ENCODE results near the gene PLEK2. TPM values are rescaled to one million over a fixed set of nuclear protein-coding genes. Genes with fewer than 3 reads are reported as not detected.
"Not testable (repeated sequence)": the region's sequence is repeated elsewhere in the genome, so short reads cannot be mapped to it uniquely, and the experiment has no call there.

Gene PLEK2
- total RNA-seq, 1 experiment from 2014 or later = 1.3 TPM

GRCh38 chr14:67372833-67373232 is 39.1 kb downstream of the PLEK2 start:
- in situ Hi-C loops (cut with HindIII; ENCODE audit: low sequenced_read_pairs) = no loop called here
- DNase-seq (ENCODE audit: low spot score) = no peak

- in situ Hi-C loops (cut with HindIII; ENCODE audit: low sequenced_read_pairs) = no loop called here
- no peak for DNase-seq (ENCODE audit: low spot score)
These were observed 40.5 kb downstream of the PLEK2 start for GRCh38 chr14:67371247-67372148.

GRCh38 chr14:67370830-67371229 is 41.1 kb downstream of the PLEK2 start:
- in situ Hi-C loops (cut with HindIII; ENCODE audit: low sequenced_read_pairs) = no loop called here

GRCh38 chr14:67365476-67365875 is 46.5 kb downstream of the PLEK2 start:
- in situ Hi-C loops (cut with HindIII; ENCODE audit: low sequenced_read_pairs) = no loop called here

More at GRCh38 chr14:67370830-67371229, 41.1 kb downstream of the PLEK2 start:
- DNase-seq (ENCODE audit: low spot score) = no peak

GRCh38 chr14:67360470-67361206 is 51.3 kb downstream of the PLEK2 start:
- in situ Hi-C loops (cut with HindIII; ENCODE audit: low sequenced_read_pairs) = no loop called here
- no peak for DNase-seq (ENCODE audit: low spot score)

More at GRCh38 chr14:67365476-67365875, 46.5 kb downstream of the PLEK2 start:
- DNase-seq (ENCODE audit: low spot score) = no peak

GRCh38 chr14:67359775-67360469 is 52.0 kb downstream of the PLEK2 start, which contains the start of the genes ATP6V1D and EIF2S1:
TSS of gene ATP6V1D (minus strand) at chr14:67359804. CDS start at chr14:67359698, 106 bp downstream.
TSS of gene EIF2S1 (plus strand) at chr14:67360328. CDS start at chr14:67364768, 4,440 bp downstream.
- peak; percentile 99 for DNase-seq (ENCODE audit: low spot score)
- in situ Hi-C loops (cut with HindIII; ENCODE audit: low sequenced_read_pairs) = no loop called here

GRCh38 chr14:67358924-67359774 is 52.8 kb downstream of the PLEK2 start:
- in situ Hi-C loops (cut with HindIII; ENCODE audit: low sequenced_read_pairs) = no loop called here
- no peak for DNase-seq (ENCODE audit: low spot score)

- in situ Hi-C loops (cut with HindIII; ENCODE audit: low sequenced_read_pairs) = no loop called here
- DNase-seq (ENCODE audit: low spot score) = no peak
These were observed 54.0 kb downstream of the PLEK2 start for GRCh38 chr14:67357969-67358354.

- in situ Hi-C loops (cut with HindIII; ENCODE audit: low sequenced_read_pairs) = no loop called here
These were observed 54.6 kb downstream of the PLEK2 start for GRCh38 chr14:67357186-67357968.

GRCh38 chr14:67352055-67352454 is 59.9 kb downstream of the PLEK2 start:
- DNase-seq (ENCODE audit: low spot score) = no peak
- in situ Hi-C loops (cut with HindIII; ENCODE audit: low sequenced_read_pairs) = no loop called here

More at GRCh38 chr14:67357186-67357968, 54.6 kb downstream of the PLEK2 start:
- no peak for DNase-seq (ENCODE audit: low spot score)

- in situ Hi-C loops (cut with HindIII; ENCODE audit: low sequenced_read_pairs) = no loop called here
- no peak for DNase-seq (ENCODE audit: low spot score)
These were observed 66.4 kb downstream of the PLEK2 start for GRCh38 chr14:67345583-67345982.

- in situ Hi-C loops (cut with HindIII; ENCODE audit: low sequenced_read_pairs) = no loop called here
These were observed 68.2 kb downstream of the PLEK2 start for GRCh38 chr14:67343601-67344230.

GRCh38 chr14:67341231-67341630 is 70.7 kb downstream of the PLEK2 start:
- in situ Hi-C loops (cut with HindIII; ENCODE audit: low sequenced_read_pairs); DNase-seq (ENCODE audit: low spot score): not testable (repeated sequence)

More at GRCh38 chr14:67343601-67344230, 68.2 kb downstream of the PLEK2 start:
- DNase-seq (ENCODE audit: low spot score) = no peak

Other genes with a start within 250 kb of the PLEK2 start
- gene GARIN2, start 222.7 kb downstream of the PLEK2 start, total RNA-seq (2014; rRNA removed; shearing (Covaris generic)) = not detected in 2 replicates
- gene PALS1, start 170.7 kb downstream of the PLEK2 start, total RNA-seq (2014; rRNA removed; shearing (Covaris generic)) = 10.2 and 35.5 TPM in 2 replicates
- gene ATP6V1D, start 52.4 kb downstream of the PLEK2 start, total RNA-seq (2014; rRNA removed; shearing (Covaris generic)) = 158 and 168 TPM in 2 replicates
- gene EIF2S1, start 51.8 kb downstream of the PLEK2 start, total RNA-seq (2014; rRNA removed; shearing (Covaris generic)) = 347 and 407 TPM in 2 replicates
- 0.18 and 0.41 TPM in 2 replicates for gene TMEM229B, start 76.6 kb upstream of the PLEK2 start, total RNA-seq (2014; rRNA removed; shearing (Covaris generic))
- 4.8 and 8.6 TPM in 2 replicates for gene PLEKHH1, start 121.1 kb upstream of the PLEK2 start, total RNA-seq (2014; rRNA removed; shearing (Covaris generic))
- 41.4 and 51.4 TPM in 2 replicates for gene PIGH, start 188.1 kb upstream of the PLEK2 start, total RNA-seq (2014; rRNA removed; shearing (Covaris generic))
- gene ARG2, start 207.8 kb upstream of the PLEK2 start, total RNA-seq (2014; rRNA removed; shearing (Covaris generic)) = 82.0 and 91.5 TPM in 2 replicates